22Rv1 (cell line): ENCODE measurements around the gene NKX6-2.

ENCODE experiments used
- CTCF ChIP-seq: fragments of 450-650 bp; IDR thresholded peaks from 2 replicates; pipeline ENCODE4 v1.5.1; 2017; ENCODE audit warnings: mild to moderate bottlenecking
- ZFX ChIP-seq: fragments of 450-650 bp; IDR thresholded peaks from 2 replicates; pipeline ENCODE4 v1.6.1; 2017; ENCODE audit warnings: antibody characterized with exemption, borderline replicate concordance

DNA sequence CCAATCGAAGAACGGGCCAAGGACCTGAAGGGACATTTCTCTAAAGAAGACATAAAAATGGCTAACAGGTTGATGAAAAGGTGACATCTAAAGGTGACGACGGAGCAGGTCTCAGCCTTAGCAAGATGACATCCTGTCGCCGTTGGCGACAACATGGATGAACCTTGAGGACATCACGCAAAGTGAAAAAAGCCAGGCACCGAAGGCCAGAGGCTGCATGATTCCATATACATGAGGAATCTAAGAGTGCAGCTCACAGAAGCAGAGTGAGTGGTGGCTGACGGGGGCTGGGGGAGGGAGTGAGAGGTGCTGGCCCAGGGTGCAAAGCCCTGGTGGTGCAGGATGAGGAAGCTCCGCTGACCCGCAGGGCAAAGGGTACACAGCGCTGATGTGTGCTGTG is 34.1 kb upstream of the NKX6-2 start:
- no peak for TF ChIP-seq CTCF
- TF ChIP-seq ZFX: no peak
